HepG2 (cell line): ENCODE measurements around the gene ARID5B.

Source experiments
- KMT2B ChIP-seq: IDR thresholded peaks from 2 replicates; pipeline ENCODE4 v1.6.1; 2016; ENCODE audit warnings: missing genetic modification reagents, missing compliant biosample characterization
- MAFK ChIP-seq, 2 experiments: IDR thresholded peaks in 1 of 2; conservative IDR thresholded peaks in 1 of 2; 2 replicates each; pipeline ENCODE4 v1.6.1; 2011; ENCODE audit warnings: improper control_type of control experiment in 2 of 2, low read length in 2 of 2
- MEIS2 ChIP-seq: sonication (generic); formaldehyde crosslinking; IDR thresholded peaks from 2 replicates; pipeline ENCODE4 v1.9.0; 2021; ENCODE audit warnings: mild to moderate bottlenecking, missing genetic modification reagents
- ZNF207 ChIP-seq: fragments of 450-650 bp; IDR thresholded peaks from 2 replicates; pipeline ENCODE4 v1.6.1; 2016; ENCODE audit warnings: antibody characterized with exemption, borderline replicate concordance
- TF ChIP-seq, protein P1 (sequence below): sonication (generic); formaldehyde crosslinking; IDR thresholded peaks from 2 replicates; pipeline ENCODE4 v1.4.0; 2020; ENCODE audit warnings: missing genetic modification reagents
- TF ChIP-seq, protein P2 (sequence below): sonication (generic); formaldehyde crosslinking; IDR thresholded peaks from 2 replicates; pipeline ENCODE4; 2020; ENCODE audit warnings: missing genetic modification reagents, mild to moderate bottlenecking, borderline replicate concordance

DNA sequence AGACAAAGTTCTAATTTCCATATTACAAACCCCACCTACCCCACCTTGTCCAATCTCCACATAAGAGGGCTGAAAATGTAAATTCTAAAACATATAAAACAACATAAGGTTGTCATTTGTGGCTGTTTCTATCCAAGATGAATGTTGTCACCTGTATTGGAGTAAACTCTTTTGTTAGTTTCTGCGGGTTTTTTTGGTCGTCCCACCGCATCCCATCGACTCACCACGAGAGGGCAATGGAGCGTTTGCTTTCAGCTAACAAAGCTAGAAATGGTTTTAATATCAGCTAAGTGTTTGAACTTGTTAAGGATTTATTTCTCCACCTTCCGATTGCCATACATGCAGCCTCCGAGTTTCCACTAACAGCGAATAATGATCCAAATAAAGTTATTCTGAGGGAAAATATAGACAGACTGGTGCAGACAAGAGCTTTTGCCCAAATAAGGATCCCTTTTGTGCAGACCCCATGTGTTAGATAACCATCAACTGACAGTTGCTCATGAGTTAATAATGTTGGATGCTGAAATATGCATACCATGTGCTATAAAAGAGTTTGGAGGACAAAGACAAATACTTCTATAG is 137.2 kb downstream of the ARID5B start:
- TF ChIP-seq ZNF207 (no peak), KMT2B (CRISPR knock-in tag) (no peak), MAFK (conservative IDR thresholded peaks at IDR 0.05 in 1 of 2, IDR thresholded peaks at IDR 0.05 in 1 of 2; ENCODE audit: low read length in 2 of 2) (no peak), MEIS2 (CRISPR knock-in tag) (no peak)
- TF ChIP-seq, protein P1, sequence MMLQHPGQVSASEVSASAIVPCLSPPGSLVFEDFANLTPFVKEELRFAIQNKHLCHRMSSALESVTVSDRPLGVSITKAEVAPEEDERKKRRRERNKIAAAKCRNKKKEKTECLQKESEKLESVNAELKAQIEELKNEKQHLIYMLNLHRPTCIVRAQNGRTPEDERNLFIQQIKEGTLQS (CRISPR knock-in tag): no peak
- TF ChIP-seq, protein P2, sequence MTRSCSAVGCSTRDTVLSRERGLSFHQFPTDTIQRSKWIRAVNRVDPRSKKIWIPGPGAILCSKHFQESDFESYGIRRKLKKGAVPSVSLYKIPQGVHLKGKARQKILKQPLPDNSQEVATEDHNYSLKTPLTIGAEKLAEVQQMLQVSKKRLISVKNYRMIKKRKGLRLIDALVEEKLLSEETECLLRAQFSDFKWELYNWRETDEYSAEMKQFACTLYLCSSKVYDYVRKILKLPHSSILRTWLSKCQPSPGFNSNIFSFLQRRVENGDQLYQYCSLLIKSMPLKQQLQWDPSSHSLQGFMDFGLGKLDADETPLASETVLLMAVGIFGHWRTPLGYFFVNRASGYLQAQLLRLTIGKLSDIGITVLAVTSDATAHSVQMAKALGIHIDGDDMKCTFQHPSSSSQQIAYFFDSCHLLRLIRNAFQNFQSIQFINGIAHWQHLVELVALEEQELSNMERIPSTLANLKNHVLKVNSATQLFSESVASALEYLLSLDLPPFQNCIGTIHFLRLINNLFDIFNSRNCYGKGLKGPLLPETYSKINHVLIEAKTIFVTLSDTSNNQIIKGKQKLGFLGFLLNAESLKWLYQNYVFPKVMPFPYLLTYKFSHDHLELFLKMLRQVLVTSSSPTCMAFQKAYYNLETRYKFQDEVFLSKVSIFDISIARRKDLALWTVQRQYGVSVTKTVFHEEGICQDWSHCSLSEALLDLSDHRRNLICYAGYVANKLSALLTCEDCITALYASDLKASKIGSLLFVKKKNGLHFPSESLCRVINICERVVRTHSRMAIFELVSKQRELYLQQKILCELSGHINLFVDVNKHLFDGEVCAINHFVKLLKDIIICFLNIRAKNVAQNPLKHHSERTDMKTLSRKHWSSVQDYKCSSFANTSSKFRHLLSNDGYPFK: no peak
